H1 (cell line): ENCODE results near the gene POLR3H. TPM values are rescaled to one million over a fixed set of nuclear protein-coding genes. Genes with fewer than 3 reads are reported as not detected.

Experiments used
- CTCF ChIA-PET: fragments of 300-600 bp; sonication (Branson Sonifier 250); formaldehyde crosslinking; loops from one replicate; lab custom pipeline; 2021; ENCODE audit not compliant: partially characterized antibody; lab: Charles Lee
- POLR2A ChIA-PET: fragments of 300-600 bp; sonication (Branson Sonifier 250); formaldehyde crosslinking; loops from one replicate; lab custom pipeline; 2021; ENCODE audit warnings: inconsistent platforms; ENCODE audit not compliant: partially characterized antibody; lab: Charles Lee
- DNase-seq, 2 experiments: peaks; one replicate each; pipeline versions ENCODE4 v3.0.0 to v3.0.0-alpha.2; 2010 to 2022; ENCODE audit warnings: low spot score in 2 of 2, low read depth in 1 of 2, mixed read lengths in 1 of 2
- FAIRE-seq: peaks from 2 replicates; lab custom pipeline; 2011; peaks lifted over from hg19 to GRCh38; lab: Jason Lieb, UNC
- H2AFZ ChIP-seq: 2 replicates; pipeline ENCODE4 v1.8.1; 2012; ENCODE audit warnings: low read length, inconsistent platforms
- H2AK5ac ChIP-seq: 2 replicates; pipeline ENCODE4 v1.6.1; 2013; ENCODE audit warnings: low read depth, low read length
- H2BK120ac ChIP-seq: replicated peaks from 2 replicates; pipeline ENCODE3; 2013; ENCODE audit warnings: low read depth, low read length, inconsistent platforms
- H2BK12ac ChIP-seq: 2 replicates; pipeline ENCODE4 v1.6.1; 2013; ENCODE audit warnings: low read depth, low read length
- H2BK15ac ChIP-seq: 2 replicates; pipeline ENCODE4 v1.6.1; 2013; ENCODE audit warnings: low read length
- H2BK20ac ChIP-seq: 2 replicates; pipeline ENCODE4 v1.6.1; 2013; ENCODE audit warnings: low read length
- H2BK5ac ChIP-seq: 2 replicates; pipeline ENCODE4 v1.6.1; 2013; ENCODE audit warnings: low read depth, low read length
- H3K14ac ChIP-seq: 2 replicates; pipeline ENCODE4 v1.6.1; 2013; ENCODE audit warnings: inconsistent platforms; ENCODE audit not compliant: insufficient read length
- H3K18ac ChIP-seq: 2 replicates; pipeline ENCODE4 v1.6.1; 2013; ENCODE audit warnings: low read length; ENCODE audit errors: extremely low read depth
- H3K23ac ChIP-seq: 2 replicates; pipeline ENCODE4 v1.6.1; 2013; ENCODE audit warnings: inconsistent platforms; ENCODE audit not compliant: insufficient read length
- H3K23me2 ChIP-seq: 2 replicates; pipeline ENCODE4 v1.6.1; 2013; ENCODE audit warnings: low read depth, low read length
- H3K27ac ChIP-seq: 2 replicates; pipeline ENCODE4 v1.6.1; 2011; ENCODE audit warnings: low read depth, low read length, inconsistent platforms
- H3K27me3 ChIP-seq, 4 experiments: replicated peaks in 1 of 4; 1 replicate in 1 of 4; 2 replicates in 3 of 4; pipeline versions ENCODE4 v1.6.1 to v1.8.1; 2011 to 2013; ENCODE audit warnings: low read length in 3 of 4, mild to moderate bottlenecking in 3 of 4, inconsistent platforms in 2 of 4, mixed read lengths in 2 of 4, moderate library complexity in 1 of 4; ENCODE audit not compliant: control insufficient read depth in 3 of 4, insufficient read depth in 3 of 4; ENCODE audit errors: extremely low read depth in 1 of 4
- H3K36me3 ChIP-seq, 4 experiments: 2 replicates each; pipeline versions ENCODE4 v1.6.1 to v1.8.1; 2011 to 2013; ENCODE audit warnings: mild to moderate bottlenecking in 4 of 4, low read length in 3 of 4, moderate library complexity in 2 of 4, control low read depth in 1 of 4, inconsistent platforms in 1 of 4; ENCODE audit not compliant: insufficient read depth in 4 of 4, control insufficient read depth in 2 of 4
- H3K4ac ChIP-seq: replicated peaks from 2 replicates; pipeline ENCODE3; 2013; ENCODE audit warnings: low read length, low read depth, mixed read lengths, inconsistent platforms; ENCODE audit not compliant: insufficient read length
- H3K4me1 ChIP-seq, 4 experiments: replicated peaks in 1 of 4; 1 replicate in 1 of 4; 2 replicates in 3 of 4; pipeline versions ENCODE4 v1.6.1 to v1.8.1; 2011 to 2013; ENCODE audit warnings: low read length in 3 of 4, inconsistent platforms in 2 of 4, mixed read lengths in 1 of 4; ENCODE audit not compliant: insufficient read depth in 4 of 4, control insufficient read depth in 3 of 4
- H3K4me2 ChIP-seq, 2 experiments: 2 replicates each; pipeline versions ENCODE4 v1.6.1 to v1.8.1; 2011 to 2013; ENCODE audit warnings: low read depth in 2 of 2, low read length in 2 of 2, control low read depth in 1 of 2, inconsistent platforms in 1 of 2, mild to moderate bottlenecking in 1 of 2; ENCODE audit not compliant: insufficient read depth in 1 of 2
- H3K4me3 ChIP-seq, 4 experiments: fragments of 200-600, 300-600 bp in 1 of 4; sonication (generic), shearing (Covaris generic), sonication (Bioruptor Twin) in 1 of 4; 2 replicates each; pipeline versions ENCODE4 v1.5.1 to v1.8.1; 2011 to 2016; ENCODE audit warnings: low read length in 4 of 4, low read depth in 3 of 4, control low read depth in 2 of 4, inconsistent platforms in 2 of 4, mild to moderate bottlenecking in 2 of 4, mixed read lengths in 1 of 4, moderate library complexity in 1 of 4; ENCODE audit not compliant: insufficient read depth in 2 of 4; ENCODE audit errors: extremely low read depth in 1 of 4
- H3K56ac ChIP-seq: replicated peaks from 2 replicates; pipeline ENCODE3; 2013; ENCODE audit warnings: low read depth, mild to moderate bottlenecking, mixed read lengths, low read length, inconsistent platforms; ENCODE audit not compliant: insufficient read length
- H3K79me1 ChIP-seq: 2 replicates; pipeline ENCODE4 v1.6.1; 2013; ENCODE audit warnings: low read depth, low read length, control low read depth
- H3K79me2 ChIP-seq, 2 experiments: 2 replicates each; pipeline versions ENCODE4 v1.6.1 to v1.8.1; 2012 to 2013; ENCODE audit warnings: low read length in 2 of 2, mild to moderate bottlenecking in 2 of 2, inconsistent platforms in 1 of 2; ENCODE audit not compliant: insufficient read depth in 2 of 2, control insufficient read depth in 1 of 2
- H3K9ac ChIP-seq, 4 experiments: replicated peaks in 1 of 4; 1 replicate in 1 of 4; 2 replicates in 3 of 4; pipeline versions ENCODE4 v1.6.1 to v1.8.1; 2011 to 2013; ENCODE audit warnings: low read depth in 3 of 4, low read length in 3 of 4, control low read depth in 2 of 4, mild to moderate bottlenecking in 2 of 4, moderate library complexity in 2 of 4, inconsistent platforms in 1 of 4; ENCODE audit errors: extremely low read depth in 1 of 4
- H3K9me3 ChIP-seq, 2 experiments: 2 replicates each; pipeline versions ENCODE4 v1.6.1 to v1.8.1; 2012 to 2013; ENCODE audit warnings: mild to moderate bottlenecking in 2 of 2, moderate library complexity in 2 of 2, control low read depth in 1 of 2, inconsistent platforms in 1 of 2, low read depth in 1 of 2, low read length in 1 of 2, mixed read lengths in 1 of 2; ENCODE audit not compliant: insufficient read depth in 2 of 2
- H4K20me1 ChIP-seq, 2 experiments: replicated peaks in 1 of 2; 2 replicates each; pipeline versions ENCODE3 to v1.8.1; 2011 to 2013; ENCODE audit warnings: inconsistent platforms in 2 of 2, low read length in 2 of 2, mild to moderate bottlenecking in 1 of 2; ENCODE audit not compliant: insufficient read depth in 2 of 2, control insufficient read depth in 1 of 2
- H4K5ac ChIP-seq: 2 replicates; pipeline ENCODE4 v1.6.1; 2013; ENCODE audit warnings: low read length, low read depth, mixed read lengths, inconsistent platforms; ENCODE audit not compliant: insufficient read length
- H4K8ac ChIP-seq: 2 replicates; pipeline ENCODE4 v1.8.0; 2013; ENCODE audit warnings: mild to moderate bottlenecking, moderate library complexity, low read length, inconsistent platforms; ENCODE audit not compliant: insufficient read depth; ENCODE audit errors: extremely low read depth
- H4K91ac ChIP-seq: replicated peaks from 2 replicates; pipeline ENCODE3; 2013; ENCODE audit warnings: low read length, mixed read lengths, inconsistent platforms; ENCODE audit not compliant: insufficient read length
- BACH1 ChIP-seq: IDR thresholded peaks from 2 replicates; pipeline ENCODE4 v1.6.1; 2012; ENCODE audit warnings: low read length, improper control_type of control experiment
- CBX8 ChIP-seq: fragments of 300-800, 300-1000 bp; sonication (generic); IDR thresholded peaks from 2 replicates; pipeline ENCODE4 v1.7.1; 2016; ENCODE audit warnings: low read depth, low read length, borderline replicate concordance
- CHD1 ChIP-seq: IDR thresholded peaks from 2 replicates; pipeline ENCODE4 v1.6.1; 2012; ENCODE audit warnings: low read depth, low read length, improper control_type of control experiment
- EZH2 ChIP-seq: fragments of 200-600 bp; sonication (generic); IDR thresholded peaks from 2 replicates; pipeline ENCODE4 v1.7.1; 2012; ENCODE audit warnings: low read depth, mild to moderate bottlenecking, moderate library complexity, low read length, inconsistent platforms; ENCODE audit not compliant: severe bottlenecking
- GTF2F1 ChIP-seq: IDR thresholded peaks from 2 replicates; pipeline ENCODE4 v1.6.1; 2012; ENCODE audit warnings: low read depth, low read length, improper control_type of control experiment, borderline replicate concordance
- JUND ChIP-seq: IDR thresholded peaks from 2 replicates; pipeline ENCODE4 v1.6.1; 2011; ENCODE audit warnings: mild to moderate bottlenecking, improper control_type of control experiment, low read length
- MAFK ChIP-seq: IDR thresholded peaks from 2 replicates; pipeline ENCODE4 v1.6.1; 2012; ENCODE audit warnings: low read depth, mild to moderate bottlenecking, improper control_type of control experiment, low read length
- SIN3A ChIP-seq, 2 experiments: IDR thresholded peaks in 1 of 2; conservative IDR thresholded peaks in 1 of 2; 2 replicates each; pipeline ENCODE4 v1.6.1; 2011 to 2012; ENCODE audit warnings: low read length in 2 of 2, improper control_type of control experiment in 1 of 2, low read depth in 1 of 2, mild to moderate bottlenecking in 1 of 2
- WGBS, 2 experiments: shearing (Covaris generic) in 1 of 2; methylation state at CpG; one replicate each; pipeline versions ENCODE4 v1.1.6 to v1.1.7; 2013 to 2015; ENCODE audit warnings: low lambda C conversion rate in 2 of 2, mixed read lengths in 2 of 2, inconsistent platforms in 1 of 2, low coverage in 1 of 2, missing lambda C conversion rate in 1 of 2; ENCODE audit not compliant: insufficient replicate concordance in 2 of 2, insufficient coverage in 1 of 2, insufficient read length in 1 of 2; ENCODE audit errors: extremely low coverage in 1 of 2, missing lambda C conversion rate in 1 of 2; 5-methylcytosine and 5-hydroxymethylcytosine counted together
- polyA plus RNA-seq, 7 experiments: library from polyadenylated mRNA; depleted of rRNA in 3 of 7; stranded (reverse) in 5 of 7; unstranded in 2 of 7; fragments of >200 nt in 5 of 7; fragments of 200-250 nt in 2 of 7; gene quantifications; 1 replicate in 5 of 7; 2 replicates in 1 of 7; 4 replicates in 1 of 7; pipeline versions ENCODE4 v1.2.1 to v1.2.3, GENCODE V29; 2011 to 2013; ENCODE audit warnings: missing spikeins in 2 of 7, mixed read lengths in 2 of 7
- total RNA-seq: library from RNA; stranded (reverse); fragmentation: NEBNext Ultra II Directional; extraction: Animal tissue kit (Norgen Biotek cat#: 25700); gene quantifications from 2 replicates; pipeline ENCODE4 v1.2.1, GENCODE V29; 2021

The POLR3H gene
- total and polyA plus RNA-seq, 2 of the 8 experiments (the other 6 are each of a cell fraction or from before 2014, with no cell fraction given) = 29.7 to 39.2 TPM

GRCh38 chr22:41565403-41566054 is 21.3 kb upstream of the POLR3H start:
- Histone ChIP-seq H4K8ac (no peak overlapping the region; the same call in 1 of the 2 replicates), H2AK5ac (no peak overlapping the region), H3K79me2 (no peaks in the 10 kb centered on the region), H3K18ac (no peak overlapping the region), H2BK120ac (no peak overlapping the region), H2AFZ (no peak overlapping the region), H3K14ac (no peak overlapping the region), H4K20me1 (no peaks in the 10 kb centered on the region), H3K4me1 (peaks cover 4 to 28% (median 19%) of the 10 kb centered on the region in 4 experiments), H3K56ac (no peak overlapping the region), H3K27me3 (0 out of 7 replicates have a peak, but pooled peaks cover 0 to 3% (median 0%) of the 10 kb centered on the region in 4 experiments), H3K4ac (no peak overlapping the region), H2BK5ac (no peak overlapping the region), H2BK20ac (no peak overlapping the region), H3K9ac (no peak overlapping the region), H3K36me3 (no peaks in the 10 kb centered on the region), H3K4me2 (no peak overlapping the region), H3K23ac (no peak overlapping the region), H3K27ac (no peak overlapping the region), H4K5ac (no peak overlapping the region), H3K79me1 (no peaks in the 10 kb centered on the region), H4K91ac (no peak overlapping the region), H2BK15ac (no peak overlapping the region), H3K9me3 (no peaks in the 10 kb centered on the region), H2BK12ac (no peak overlapping the region), H3K4me3 (no peak overlapping the region), H3K23me2 (peaks cover 6% of the 10 kb centered on the region; the same call in 1 of the 2 replicates)
- no peak for FAIRE-seq
- ChIA-PET POLR2A (interaction anchor here (0.6 to 3.2 kb wide), 3 partner anchors 8 to 324 kb away, joined by 3 to 12 read pairs (median 3); no protein-coding TSS in a partner anchor), CTCF (interaction anchor here (0.7 to 16.1 kb wide), 5 partner anchors 14 to 65 kb away, joined by 3 to 169 read pairs (median 3); no protein-coding TSS in a partner anchor)
- no peak for TF ChIP-seq EZH2
- no peak for TF ChIP-seq CHD1
- TF ChIP-seq SIN3A (conservative IDR thresholded peaks at IDR 0.05 in 1 of 2, IDR thresholded peaks at IDR 0.05 in 1 of 2; ENCODE audit: low read depth in 1 of 2, low read length in 2 of 2) = no peak
- no peak for TF ChIP-seq GTF2F1
- no peak for TF ChIP-seq JUND
- TF ChIP-seq CBX8 = no peak
- peak; percentile 76; the same call in 1 of the 2 replicates for TF ChIP-seq MAFK
- peak; percentile 94 for TF ChIP-seq BACH1
- WGBS, 2 experiments = 96% methylated on average over 7 of the region's 8 CpGs; no CpG with 5 or more reads in 1 of the 2 experiments
- DNase-seq = no peak
